Measurements from ENCODE around the gene PALLD. TPM values are rescaled to one million over a fixed set of nuclear protein-coding genes. Genes with fewer than 3 reads are reported as not detected.
A peak's percentile ranks its signal among the peaks of the same experiment; 100 is the strongest.

Gene PALLD
- total RNA-seq, 4 donors from 2014 or later: 71.8 to 106 (median 83.3) TPM

DNA sequence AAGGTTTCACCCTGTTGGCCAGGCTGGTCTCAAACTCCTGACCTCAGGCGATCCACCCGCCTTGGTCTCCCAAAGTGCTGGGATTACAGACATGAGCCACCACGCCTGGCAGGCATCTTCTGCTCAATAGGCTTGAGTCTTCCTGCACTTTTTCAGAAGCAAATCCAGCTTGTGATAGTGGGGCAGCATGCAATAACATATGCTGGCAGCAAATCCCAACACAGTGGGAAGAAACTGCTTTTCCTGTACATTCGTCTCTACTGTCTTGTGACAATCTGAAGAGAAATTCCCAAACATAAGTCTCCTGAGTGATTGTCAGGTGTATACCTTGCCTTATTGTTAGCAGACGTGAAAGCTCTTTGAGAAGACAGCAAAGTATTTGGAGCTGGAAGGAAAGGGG lies 145.7 kb downstream of the PALLD start:
- TF ChIP-seq POLR2AphosphoS5 (IDR thresholded peaks at IDR 0.05) (no peak), POLR2A (IDR thresholded peaks at IDR 0.05) (no peak), EP300 (IDR thresholded peaks at IDR 0.05) (no peak)
- TF ChIP-seq, protein P1, sequence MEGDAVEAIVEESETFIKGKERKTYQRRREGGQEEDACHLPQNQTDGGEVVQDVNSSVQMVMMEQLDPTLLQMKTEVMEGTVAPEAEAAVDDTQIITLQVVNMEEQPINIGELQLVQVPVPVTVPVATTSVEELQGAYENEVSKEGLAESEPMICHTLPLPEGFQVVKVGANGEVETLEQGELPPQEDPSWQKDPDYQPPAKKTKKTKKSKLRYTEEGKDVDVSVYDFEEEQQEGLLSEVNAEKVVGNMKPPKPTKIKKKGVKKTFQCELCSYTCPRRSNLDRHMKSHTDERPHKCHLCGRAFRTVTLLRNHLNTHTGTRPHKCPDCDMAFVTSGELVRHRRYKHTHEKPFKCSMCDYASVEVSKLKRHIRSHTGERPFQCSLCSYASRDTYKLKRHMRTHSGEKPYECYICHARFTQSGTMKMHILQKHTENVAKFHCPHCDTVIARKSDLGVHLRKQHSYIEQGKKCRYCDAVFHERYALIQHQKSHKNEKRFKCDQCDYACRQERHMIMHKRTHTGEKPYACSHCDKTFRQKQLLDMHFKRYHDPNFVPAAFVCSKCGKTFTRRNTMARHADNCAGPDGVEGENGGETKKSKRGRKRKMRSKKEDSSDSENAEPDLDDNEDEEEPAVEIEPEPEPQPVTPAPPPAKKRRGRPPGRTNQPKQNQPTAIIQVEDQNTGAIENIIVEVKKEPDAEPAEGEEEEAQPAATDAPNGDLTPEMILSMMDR (IDR thresholded peaks at IDR 0.05): no peak
- Histone ChIP-seq H3K36me3 (no peaks in the 10 kb centered on the region), H3K9me3 (no peaks in the 10 kb centered on the region), H3K4me3 (no peak overlapping the region), H3K27ac (peak overlapping the region; percentile 34), H3K27me3 (no peaks in the 10 kb centered on the region), H3K4me1 (peaks cover 16% of the 10 kb centered on the region)
- DNase-seq (ENCODE audit: low spot score in 2 of 2): no peak
- 90% methylated on average over 5 of the region's 5 CpGs for WGBS

DNA sequence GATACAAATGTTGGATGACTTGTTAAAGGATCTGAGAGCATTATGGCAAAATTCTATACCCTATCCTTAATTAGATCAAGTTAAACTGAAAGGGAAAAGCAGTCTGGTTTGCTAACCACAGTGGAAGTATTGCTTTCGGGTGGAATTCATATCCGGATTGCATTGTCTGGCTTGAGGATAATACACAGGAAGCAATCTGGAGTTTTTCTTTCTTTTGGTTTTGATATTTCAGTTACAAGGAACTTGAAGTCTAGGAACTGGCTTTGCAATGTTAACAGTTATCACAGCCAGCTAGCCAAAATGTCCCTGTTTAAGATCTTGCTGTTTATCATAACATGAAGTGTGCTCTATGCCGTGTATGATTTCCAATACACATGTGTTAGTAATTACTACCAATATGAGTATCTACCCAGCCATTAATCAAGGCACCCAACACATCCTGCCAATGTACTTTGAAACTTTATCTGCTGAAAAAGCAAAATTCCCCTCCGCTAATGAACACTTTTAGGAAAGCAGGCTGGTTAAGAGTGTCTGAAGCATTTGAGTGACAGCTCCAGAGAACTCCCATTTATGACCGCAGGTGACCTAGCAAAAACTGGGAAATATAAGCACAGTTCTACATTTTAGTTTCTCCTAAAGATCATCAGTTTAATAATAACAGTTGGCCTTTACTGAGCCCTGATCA lies 146.4 kb downstream of the PALLD start:
- Histone ChIP-seq H3K4me1 (peaks cover 16% of the 10 kb centered on the region), H3K9me3 (no peaks in the 10 kb centered on the region), H3K27ac (peak overlapping the region; percentile 34), H3K4me3 (no peak overlapping the region), H3K27me3 (no peaks in the 10 kb centered on the region), H3K36me3 (no peaks in the 10 kb centered on the region)
- no peak for DNase-seq (ENCODE audit: low spot score in 2 of 2)
- WGBS: 54% methylated on average over 5 of the region's 5 CpGs
- no peak for TF ChIP-seq POLR2AphosphoS5 (IDR thresholded peaks at IDR 0.05)

- no peak overlapping the region for H3K27ac ChIP-seq
These were observed 146.9 kb downstream of the PALLD start for GRCh38 chr4:168643796-168644159.

DNA sequence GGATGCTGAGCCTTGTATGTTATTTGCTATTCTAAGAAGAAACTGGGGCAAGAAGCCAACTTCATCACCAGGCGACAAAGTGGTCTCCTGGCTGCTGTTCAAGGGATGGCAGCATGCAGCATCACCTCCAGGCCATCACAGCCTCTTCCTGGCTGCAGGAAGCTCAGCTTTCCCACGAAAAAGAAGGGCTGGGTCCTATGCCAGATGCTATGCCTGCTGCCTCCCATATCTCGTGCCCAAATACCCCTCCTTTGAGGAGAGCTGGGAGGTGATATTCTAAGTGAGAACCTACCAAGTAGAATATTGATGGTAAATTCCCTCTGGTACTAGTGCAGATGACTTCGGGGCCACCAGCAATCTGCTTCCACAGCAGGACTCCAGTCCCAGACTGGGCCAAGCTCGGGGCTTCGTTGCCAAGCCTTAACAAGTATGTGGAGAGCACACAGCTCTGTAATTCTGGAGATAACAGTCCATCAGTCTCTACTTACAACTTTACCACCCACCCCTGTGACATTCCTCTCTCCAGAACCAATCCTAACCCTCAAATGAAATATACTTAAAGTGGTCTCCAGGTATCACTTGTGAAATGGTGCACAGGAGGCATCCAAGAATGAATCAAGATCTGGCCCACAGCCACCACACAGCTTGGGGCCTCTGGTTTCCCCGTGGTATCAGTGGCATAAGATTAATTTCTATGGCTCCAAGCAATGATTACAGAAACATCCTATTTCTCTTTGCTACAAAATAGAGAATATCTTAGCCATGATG lies 149.3 kb downstream of the PALLD start:
- 75% methylated on average over 7 of the region's 7 CpGs for WGBS
- Histone ChIP-seq H3K27me3 (no peaks in the 10 kb centered on the region), H3K4me3 (no peak overlapping the region), H3K27ac (no peak overlapping the region), H3K4me1 (peaks cover 16% of the 10 kb centered on the region), H3K9me3 (no peaks in the 10 kb centered on the region), H3K36me3 (no peaks in the 10 kb centered on the region)
- TF ChIP-seq EP300 (IDR thresholded peaks at IDR 0.05): no peak
- no peak for TF ChIP-seq POLR2AphosphoS5 (IDR thresholded peaks at IDR 0.05)
- TF ChIP-seq, protein P1 (IDR thresholded peaks at IDR 0.05): no peak
- TF ChIP-seq POLR2A (IDR thresholded peaks at IDR 0.05): no peak
- DNase-seq (ENCODE audit: low spot score in 2 of 2): no peak

More at GRCh38 chr4:168643796-168644159, 146.9 kb downstream of the PALLD start:
- no peaks in the 10 kb centered on the region for H3K9me3 ChIP-seq
- no peak overlapping the region for H3K4me3 ChIP-seq
- H3K4me1 ChIP-seq: peaks cover 16% of the 10 kb centered on the region
- H3K27me3 ChIP-seq: no peaks in the 10 kb centered on the region
- TF ChIP-seq POLR2A (IDR thresholded peaks at IDR 0.05) (no peak), EP300 (IDR thresholded peaks at IDR 0.05) (no peak)
- no peak for DNase-seq (ENCODE audit: low spot score in 2 of 2)
- no peaks in the 10 kb centered on the region for H3K36me3 ChIP-seq
- WGBS: 74% methylated on average over 3 of the region's 3 CpGs

- no peak overlapping the region for H3K27ac ChIP-seq
- H3K27me3 ChIP-seq: no peaks in the 10 kb centered on the region
- no peak for TF ChIP-seq POLR2A (IDR thresholded peaks at IDR 0.05)
- TF ChIP-seq EP300 (IDR thresholded peaks at IDR 0.05): no peak
- TF ChIP-seq, protein P1 (IDR thresholded peaks at IDR 0.05): no peak
- TF ChIP-seq POLR2AphosphoS5 (IDR thresholded peaks at IDR 0.05): no peak
- no peak for DNase-seq (ENCODE audit: low spot score in 2 of 2)
- H3K4me3 ChIP-seq: no peak overlapping the region
- H3K36me3 ChIP-seq: no peaks in the 10 kb centered on the region
- no peaks in the 10 kb centered on the region for H3K9me3 ChIP-seq
- WGBS: 80% methylated on average over 8 of the region's 8 CpGs
- peaks cover 9% of the 10 kb centered on the region for H3K4me1 ChIP-seq
These were observed 151.0 kb downstream of the PALLD start for GRCh38 chr4:168647646-168648375.

- WGBS: 80% methylated on average over 3 of the region's 3 CpGs
These were observed 151.6 kb downstream of the PALLD start for GRCh38 chr4:168648494-168648893.

More at GRCh38 chr4:168648494-168648893, 151.6 kb downstream of the PALLD start:
- no peak overlapping the region for H3K4me3 ChIP-seq
- H3K36me3 ChIP-seq: no peaks in the 10 kb centered on the region
- TF ChIP-seq POLR2AphosphoS5 (IDR thresholded peaks at IDR 0.05) (no peak), POLR2A (IDR thresholded peaks at IDR 0.05) (no peak), EP300 (IDR thresholded peaks at IDR 0.05) (no peak)
- TF ChIP-seq, protein P1 (IDR thresholded peaks at IDR 0.05): no peak
- DNase-seq (ENCODE audit: low spot score in 2 of 2): no peak
- peaks cover 2% of the 10 kb centered on the region for H3K4me1 ChIP-seq
- no peak overlapping the region for H3K27ac ChIP-seq
- no peaks in the 10 kb centered on the region for H3K9me3 ChIP-seq
- H3K27me3 ChIP-seq: no peaks in the 10 kb centered on the region

Data from suprapubic skin (tissue), 4 donors.